Pancreas (tissue), 10 donors: Measurements from ENCODE around the gene HOXA2. TPM values are rescaled to one million over a fixed set of nuclear protein-coding genes. Genes with fewer than 3 reads are reported as not detected.
A peak's percentile ranks its signal among the peaks of the same experiment; 100 is the strongest.

ENCODE experiments used
- ATAC-seq, 4 donors: fragments of 200-7000 bp; cut with Tn5 transposase; one replicate each; pipeline versions ENCODE4 v1.8.0 to v1.9.1; 2020; ENCODE audit warnings: mild to moderate bottlenecking in 4 of 4, moderate library complexity in 4 of 4
- DNase-seq, 6 donors: peaks; one replicate each; pipeline ENCODE4 v3.0.0-alpha.2; 2020
- FAIRE-seq: peaks from 2 replicates; lab custom pipeline; 2012; peaks lifted over from hg19 to GRCh38; lab: Jason Lieb, UNC
- H3K27ac ChIP-seq, 4 donors: fragments of 200-600 bp; sonication (generic); 1 replicate in 3 of 4; 2 replicates in 1 of 4; pipeline versions ENCODE4 v1.5.0 to v1.8.0; 2020
- H3K27me3 ChIP-seq, 4 donors: fragments of 200-600 bp; one replicate each; pipeline ENCODE4 v1.8.0; 2021
- H3K36me3 ChIP-seq, 3 donors: fragments of 200-600 bp; sonication (generic) in 1 of 3; one replicate each; pipeline versions ENCODE4 v1.5.0 to v1.8.0; 2020 to 2021
- H3K4me1 ChIP-seq, 3 donors: fragments of 200-600 bp; one replicate each; pipeline ENCODE4 v1.8.0; 2021
- H3K4me3 ChIP-seq, 4 donors: fragments of 200-600 bp; sonication (generic) in 2 of 4; one replicate each; pipeline versions ENCODE4 v1.5.0 to v1.8.0; 2020 to 2021
- H3K9me3 ChIP-seq, 4 donors: fragments of 200-600 bp; one replicate each; pipeline ENCODE4 v1.8.0; 2021
- WGBS, 2 donors: extraction: QIAGEN DNeasy Blood & Tissue Kit; methylation state at CpG; one replicate each; pipeline ENCODE4 v1.1.7; 2013; 5-methylcytosine and 5-hydroxymethylcytosine counted together
- intact Hi-C, 3 donors: fragments of 100-400 bp; cut with DNase I; formaldehyde crosslinking; loops; one replicate each; pipeline versions ENCODE4 v1.11.1 to v1.14.2; 2022
- polyA plus RNA-seq, 2 donors: library from polyadenylated mRNA; stranded (reverse); fragments of 200-250 nt; gene quantifications; one replicate each; pipeline ENCODE4 v1.2.3, GENCODE V29; 2013
- total RNA-seq, 6 donors: library from RNA; stranded (reverse); fragmentation: NEBNext Ultra II Directional in 4 of 6; extraction: Animal tissue kit (Norgen Biotek cat#: 25700) in 4 of 6; gene quantifications; one replicate each; pipeline versions ENCODE4 v1.2.1 to v1.2.4, GENCODE V29; 2021 to 2023
- TF ChIP-seq, protein P1 (sequence below), 4 donors: fragments of 200-600 bp; sonication (generic) in 3 of 4; IDR thresholded peaks; one replicate each; pipeline versions ENCODE4 v1.5.0 to v1.8.0; 2021; ENCODE audit warnings: antibody characterized with exemption in 4 of 4
- donor health status: healthy with polysubstance abuse.
- donor health status: DM: no; HTN: no; CAD: no; lungs with moderate emphysema.
- donor health status: DM: no; HTN: no; CAD: no.
- donor health status: control.
- donor health status: control.
- donor health status: Bipolar disorder and iron deficiency.
- donor health status: DM: yes; HTN: yes; CAD: no.
- donor health status: DM: no; HTN: no; CAD: no.
- donor health status: DM: no; HTN: no; CAD: no.
- donor health status: DM: yes; HTN: yes; CAD: no.

Gene HOXA2
- total and polyA plus RNA-seq, 8 donors = 0.09 to 0.53 (median 0.27) TPM; not detected in 1

DNA sequence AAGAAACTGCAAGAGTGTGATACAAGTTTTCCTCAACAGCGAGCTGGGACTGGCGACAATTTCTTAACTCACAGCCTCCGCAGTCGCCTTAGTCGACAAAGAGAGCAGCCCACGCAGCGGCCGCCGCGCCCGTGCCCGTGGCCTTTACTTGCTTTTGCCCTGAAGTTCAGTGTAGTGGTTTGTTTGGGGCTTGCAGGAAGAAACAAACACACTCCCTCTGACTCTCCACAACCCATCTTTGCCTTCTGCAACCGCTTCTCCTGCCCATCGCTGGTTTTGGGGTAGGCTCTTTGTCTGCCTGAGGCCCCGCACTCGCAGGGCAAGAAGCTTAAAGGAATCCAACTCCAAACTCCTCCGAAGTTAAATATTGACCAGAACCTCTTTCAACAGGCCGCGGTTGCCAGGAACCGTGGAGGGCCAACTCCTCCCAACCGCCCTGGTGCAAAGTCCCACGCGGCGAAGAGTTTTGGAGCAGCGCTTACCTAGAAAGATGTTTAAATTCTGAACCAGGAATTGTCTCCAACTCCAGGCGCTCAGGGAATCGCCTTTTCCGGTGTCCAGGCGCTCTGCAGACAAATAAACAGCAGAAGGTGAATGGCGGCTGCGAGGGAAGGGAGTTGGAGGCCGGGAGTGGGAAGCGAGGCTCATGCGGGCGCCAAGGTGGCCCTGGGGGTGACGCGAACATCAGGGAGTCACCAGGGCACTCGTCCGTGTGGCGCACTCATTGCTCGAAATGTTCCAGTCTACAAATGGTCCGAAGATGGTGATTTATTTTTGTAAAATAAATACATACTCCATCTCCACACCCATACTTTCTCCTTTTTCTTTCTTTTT, 19.8 kb upstream of the HOXA2 start:
- Histone ChIP-seq H3K27ac (no peak overlapping the region), H3K4me1 (peaks cover 0 to 3% (median 0%) of the 10 kb centered on the region in 3 donors), H3K4me3 (no peak overlapping the region), H3K9me3 (no peaks in the 10 kb centered on the region), H3K36me3 (no peaks in the 10 kb centered on the region), H3K27me3 (peaks cover 0 to 48% (median 2%) of the 10 kb centered on the region in 4 donors)
- FAIRE-seq (no peak), ATAC-seq (peak in 2 of 4 donors; percentile 42 to 54), DNase-seq (no peak)
- WGBS, 2 donors = 10 to 20% methylated on average over 42 of the region's 42 CpGs
- intact Hi-C loops = no loop called here
- TF ChIP-seq, protein P1, sequence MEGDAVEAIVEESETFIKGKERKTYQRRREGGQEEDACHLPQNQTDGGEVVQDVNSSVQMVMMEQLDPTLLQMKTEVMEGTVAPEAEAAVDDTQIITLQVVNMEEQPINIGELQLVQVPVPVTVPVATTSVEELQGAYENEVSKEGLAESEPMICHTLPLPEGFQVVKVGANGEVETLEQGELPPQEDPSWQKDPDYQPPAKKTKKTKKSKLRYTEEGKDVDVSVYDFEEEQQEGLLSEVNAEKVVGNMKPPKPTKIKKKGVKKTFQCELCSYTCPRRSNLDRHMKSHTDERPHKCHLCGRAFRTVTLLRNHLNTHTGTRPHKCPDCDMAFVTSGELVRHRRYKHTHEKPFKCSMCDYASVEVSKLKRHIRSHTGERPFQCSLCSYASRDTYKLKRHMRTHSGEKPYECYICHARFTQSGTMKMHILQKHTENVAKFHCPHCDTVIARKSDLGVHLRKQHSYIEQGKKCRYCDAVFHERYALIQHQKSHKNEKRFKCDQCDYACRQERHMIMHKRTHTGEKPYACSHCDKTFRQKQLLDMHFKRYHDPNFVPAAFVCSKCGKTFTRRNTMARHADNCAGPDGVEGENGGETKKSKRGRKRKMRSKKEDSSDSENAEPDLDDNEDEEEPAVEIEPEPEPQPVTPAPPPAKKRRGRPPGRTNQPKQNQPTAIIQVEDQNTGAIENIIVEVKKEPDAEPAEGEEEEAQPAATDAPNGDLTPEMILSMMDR (IDR thresholded peaks at IDR 0.05) = no peak

DNA sequence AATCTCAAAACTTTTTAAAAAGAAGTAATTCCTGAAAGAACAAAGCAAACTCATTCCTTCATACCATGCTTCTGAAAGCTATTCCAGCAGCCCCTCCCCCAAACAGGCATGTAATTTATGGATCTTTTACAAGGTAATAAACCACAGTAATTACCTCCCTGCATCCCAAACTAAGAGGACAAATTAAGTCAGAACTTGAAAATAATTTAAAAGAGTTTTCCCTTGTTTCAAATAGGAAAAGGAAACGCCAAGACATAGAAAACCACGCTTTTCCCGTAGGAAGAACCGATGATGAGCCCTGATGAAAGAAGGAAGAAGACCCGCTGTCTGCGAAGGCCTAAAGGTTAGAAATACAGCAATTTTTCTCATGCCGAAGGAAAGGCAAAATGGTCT, 19.2 kb upstream of the HOXA2 start:
- no peak for DNase-seq
- Histone ChIP-seq H3K9me3 (no peaks in the 10 kb centered on the region), H3K27me3 (peaks cover 0 to 49% (median 2%) of the 10 kb centered on the region in 4 donors), H3K36me3 (no peaks in the 10 kb centered on the region), H3K4me1 (peaks cover 0 to 3% (median 0%) of the 10 kb centered on the region in 3 donors), H3K27ac (no peak overlapping the region), H3K4me3 (no peak overlapping the region)
- intact Hi-C loops = no loop called here
- WGBS, 2 donors = 36 to 48% methylated on average over 7 of the region's 7 CpGs
- ATAC-seq = no peak
- TF ChIP-seq, protein P1 (IDR thresholded peaks at IDR 0.05) = no peak
- FAIRE-seq = no peak

DNA sequence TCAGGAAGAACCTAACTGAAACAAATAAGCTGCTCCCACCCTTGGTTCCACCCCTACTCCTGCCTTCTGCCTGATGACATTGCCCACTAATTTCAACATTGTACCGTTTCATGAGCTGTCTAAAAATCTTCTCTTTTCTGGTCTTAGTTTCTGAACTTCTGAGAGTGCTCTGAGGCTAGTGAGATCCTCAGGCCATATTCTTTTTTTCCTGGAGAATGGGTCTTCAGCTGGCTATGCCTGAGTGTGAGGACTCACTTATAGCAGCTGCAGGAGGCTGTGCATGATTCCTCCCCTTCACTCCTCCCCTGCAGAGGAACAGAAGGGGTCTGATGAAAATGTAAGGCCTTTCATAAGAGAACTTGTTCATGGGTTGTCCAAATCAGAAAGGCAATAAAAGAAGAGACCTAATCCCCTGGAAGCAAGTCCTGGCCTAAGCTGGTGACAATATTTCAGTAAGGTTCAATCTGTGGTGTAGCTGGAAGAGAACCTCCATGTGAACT, 17.0 kb upstream of the HOXA2 start:
- WGBS, 2 donors = 47 to 54% methylated on average over 1 of the region's 1 CpG
- intact Hi-C loops = no loop called here
- no peaks in the 10 kb centered on the region for H3K36me3 ChIP-seq
- FAIRE-seq (no peak), DNase-seq (no peak), ATAC-seq (no peak)
- H3K27ac ChIP-seq = no peak overlapping the region
- H3K4me1 ChIP-seq = peaks cover 0 to 3% (median 0%) of the 10 kb centered on the region in 3 donors
- H3K27me3 ChIP-seq = peaks cover 0 to 58% (median 4%) of the 10 kb centered on the region in 4 donors
- H3K4me3 ChIP-seq = no peak overlapping the region
- H3K9me3 ChIP-seq = no peaks in the 10 kb centered on the region
- TF ChIP-seq, protein P1 (IDR thresholded peaks at IDR 0.05) = no peak

DNA sequence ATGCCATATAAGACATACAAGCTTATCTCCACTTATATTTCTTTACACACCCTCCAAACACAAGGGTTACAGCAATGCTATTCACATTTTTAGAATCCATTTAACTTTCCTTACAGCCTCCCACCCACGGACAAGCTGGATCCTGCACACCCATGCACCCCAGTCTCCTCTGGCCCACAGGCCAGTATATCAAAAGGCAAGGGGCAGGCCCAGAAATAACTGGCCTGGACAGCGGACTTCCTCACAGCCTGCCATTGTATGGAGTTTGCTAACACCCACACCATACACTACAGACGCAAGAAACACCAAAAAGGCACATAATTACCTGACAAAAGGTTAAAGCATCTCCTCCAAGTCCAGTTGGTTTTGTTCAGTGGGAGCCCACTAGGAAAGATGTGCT, 16.1 kb upstream of the HOXA2 start:
- Histone ChIP-seq H3K9me3 (no peaks in the 10 kb centered on the region), H3K4me3 (no peak overlapping the region), H3K27me3 (peaks cover 0 to 53% (median 4%) of the 10 kb centered on the region in 4 donors), H3K36me3 (no peaks in the 10 kb centered on the region), H3K4me1 (peaks cover 0 to 3% (median 0%) of the 10 kb centered on the region in 3 donors), H3K27ac (no peak overlapping the region)
- TF ChIP-seq, protein P1 (IDR thresholded peaks at IDR 0.05) = no peak
- WGBS, 2 donors = 36 to 46% methylated on average over 3 of the region's 3 CpGs
- no peak for FAIRE-seq
- ATAC-seq = no peak
- DNase-seq = no peak
- intact Hi-C loops = no loop called here
